Peyer's patch (tissue), 4 donors: ENCODE measurements around the gene SPATA33. TPM values are rescaled to one million over a fixed set of nuclear protein-coding genes. Genes with fewer than 3 reads are reported as not detected.
A peak's percentile ranks its signal among the peaks of the same experiment; 100 is the strongest.

Experiments used
- DNase-seq, 3 donors: peaks; one replicate each; pipeline ENCODE4 v3.0.0-alpha.2; 2017 to 2019
- H3K27ac ChIP-seq, 4 donors: fragments of 200-600 bp; sonication (generic); one replicate each; pipeline ENCODE4 v1.5.1; 2016 to 2019
- H3K27me3 ChIP-seq, 2 donors: fragments of 200-600 bp; sonication (generic); one replicate each; pipeline ENCODE4 v1.5.1; 2019
- H3K36me3 ChIP-seq, 3 donors: fragments of 200-600 bp; sonication (generic); one replicate each; pipeline ENCODE4 v1.5.1; 2016 to 2019
- H3K4me1 ChIP-seq, 4 donors: fragments of 200-600 bp; sonication (generic); one replicate each; pipeline ENCODE4 v1.5.1; 2016 to 2019
- H3K4me3 ChIP-seq, 4 donors: fragments of 200-600 bp; sonication (generic); 1 replicate in 3 of 4; 2 replicates in 1 of 4; pipeline ENCODE4 v1.5.1; 2016 to 2019; ENCODE audit warnings: mild to moderate bottlenecking in 1 of 4
- H3K9me3 ChIP-seq, 4 donors: fragments of 200-600 bp; sonication (generic); one replicate each; pipeline ENCODE4 v1.5.1; 2016 to 2019; ENCODE audit warnings: mild to moderate bottlenecking in 1 of 4
- CTCF ChIP-seq, 6 experiments: fragments of 450-650 bp in 4 of 6; fragments of 200-600 bp in 2 of 6; sonication (generic) in 1 of 6; IDR thresholded peaks; one replicate each; pipeline ENCODE4 v1.5.1; 2017 to 2019; ENCODE audit warnings: antibody characterized with exemption in 6 of 6, mild to moderate bottlenecking in 3 of 6, moderate library complexity in 1 of 6
- POLR2A ChIP-seq, 2 donors: fragments of 450-650 bp; IDR thresholded peaks; one replicate each; pipeline ENCODE4 v1.5.1; 2017; ENCODE audit warnings: antibody characterized with exemption in 2 of 2, mild to moderate bottlenecking in 2 of 2, moderate library complexity in 2 of 2
- total RNA-seq, 4 donors: library from RNA; depleted of rRNA; stranded (reverse); fragments of >200 nt; gene quantifications; one replicate each; pipeline ENCODE4 v1.1.0, GENCODE V29; 2016

Gene SPATA33
- total RNA-seq, 4 donors from 2014 or later, result 13.9 to 76.7 (median 25.6) TPM

- H3K27ac ChIP-seq, result no peak overlapping the region
- no peaks in the 10 kb centered on the region for H3K36me3 ChIP-seq
- H3K4me1 ChIP-seq, result peaks cover 0 to 32% (median 3%) of the 10 kb centered on the region in 4 donors
- TF ChIP-seq CTCF (IDR thresholded peaks at IDR 0.05), result no peak
- H3K9me3 ChIP-seq, result no peaks in the 10 kb centered on the region
- H3K4me3 ChIP-seq, result no peak overlapping the region
- peak in 1 of 3 donors; percentile 49 for DNase-seq
- no peaks in the 10 kb centered on the region for H3K27me3 ChIP-seq
Observed at GRCh38 chr16:89706518-89707260, 49.1 kb downstream of the SPATA33 start.

- no peaks in the 10 kb centered on the region for H3K36me3 ChIP-seq
- H3K9me3 ChIP-seq, result no peaks in the 10 kb centered on the region
- TF ChIP-seq POLR2A (IDR thresholded peaks at IDR 0.05) (no peak), CTCF (IDR thresholded peaks at IDR 0.05) (no peak)
- no peaks in the 10 kb centered on the region for H3K27me3 ChIP-seq
- no peak overlapping the region for H3K4me3 ChIP-seq
- peaks cover 0 to 34% (median 8%) of the 10 kb centered on the region in 4 donors for H3K4me1 ChIP-seq
- H3K27ac ChIP-seq, result no peak overlapping the region
- DNase-seq, result no peak
Observed at GRCh38 chr16:89707695-89708094, 50.1 kb downstream of the SPATA33 start.

GRCh38 chr16:89708481-89708931 is 50.9 kb downstream of the SPATA33 start:
- peak in 1 of 3 donors; percentile 82 for DNase-seq

GRCh38 chr16:89709166-89709565 is 51.5 kb downstream of the SPATA33 start:
- Histone ChIP-seq H3K4me1 (peaks cover 0 to 35% (median 8%) of the 10 kb centered on the region in 4 donors), H3K36me3 (no peaks in the 10 kb centered on the region), H3K27ac (no peak overlapping the region), H3K9me3 (no peaks in the 10 kb centered on the region), H3K27me3 (no peaks in the 10 kb centered on the region), H3K4me3 (no peak overlapping the region)
- peak in 1 of 3 donors; percentile 49 for DNase-seq
- TF ChIP-seq POLR2A (IDR thresholded peaks at IDR 0.05) (no peak), CTCF (IDR thresholded peaks at IDR 0.05) (no peak)

More at GRCh38 chr16:89708481-89708931, 50.9 kb downstream of the SPATA33 start:
- TF ChIP-seq POLR2A (IDR thresholded peaks at IDR 0.05) (no peak), CTCF (IDR thresholded peaks at IDR 0.05) (no peak)
- Histone ChIP-seq H3K4me1 (peaks cover 0 to 35% (median 8%) of the 10 kb centered on the region in 4 donors), H3K36me3 (no peaks in the 10 kb centered on the region), H3K27me3 (no peaks in the 10 kb centered on the region), H3K27ac (no peak overlapping the region), H3K9me3 (no peaks in the 10 kb centered on the region), H3K4me3 (no peak overlapping the region)

GRCh38 chr16:89709716-89710432 is 52.2 kb downstream of the SPATA33 start:
- no peaks in the 10 kb centered on the region for H3K9me3 ChIP-seq
- no peak overlapping the region for H3K4me3 ChIP-seq
- H3K4me1 ChIP-seq, result peaks cover 0 to 35% (median 8%) of the 10 kb centered on the region in 4 donors
- no peak for TF ChIP-seq POLR2A (IDR thresholded peaks at IDR 0.05)
- TF ChIP-seq CTCF (IDR thresholded peaks at IDR 0.05), result no peak
- H3K36me3 ChIP-seq, result no peaks in the 10 kb centered on the region
- H3K27me3 ChIP-seq, result no peaks in the 10 kb centered on the region
- no peak overlapping the region for H3K27ac ChIP-seq
- DNase-seq, result peak in 1 of 3 donors; percentile 43
